Adrenal gland (tissue), 12 donors: ENCODE results near the gene ANKLE2. TPM values are rescaled to one million over a fixed set of nuclear protein-coding genes. Genes with fewer than 3 reads are reported as not detected.

Source experiments
- DNase-seq, 7 donors: peaks; one replicate each; pipeline ENCODE4 v3.0.0-alpha.2; 2019 to 2020
- H3K27ac ChIP-seq, 5 donors: fragments of 200-600 bp; sonication (generic) in 4 of 5; 1 replicate in 3 of 5; 2 replicates in 2 of 5; pipeline versions ENCODE4 v1.5.1 to v1.8.0; 2016 to 2020; ENCODE audit warnings: mild to moderate bottlenecking in 1 of 5
- H3K27me3 ChIP-seq: fragments of 200-600 bp; 2 replicates; pipeline ENCODE4 v1.8.0; 2021
- H3K36me3 ChIP-seq, 2 donors: fragments of 200-600 bp; replicated peaks in 1 of 2; 1 replicate in 1 of 2; 2 replicates in 1 of 2; pipeline versions ENCODE4 v1.5.1 to v1.8.0; 2018 to 2022
- H3K4me1 ChIP-seq, 2 donors: fragments of 200-600 bp; replicated peaks in 1 of 2; 1 replicate in 1 of 2; 2 replicates in 1 of 2; pipeline versions ENCODE4 v1.5.1 to v1.8.0; 2018 to 2021
- H3K4me3 ChIP-seq, 4 donors: fragments of 200-600 bp; sonication (generic) in 3 of 4; one replicate each; pipeline ENCODE4 v1.5.1; 2016 to 2018
- H3K9me3 ChIP-seq, 3 donors: fragments of 200-600 bp; sonication (generic) in 1 of 3; replicated peaks in 1 of 3; 1 replicate in 2 of 3; 2 replicates in 1 of 3; pipeline versions ENCODE4 v1.5.1 to v1.8.0; 2016 to 2021
- POLR2A ChIP-seq, 2 donors: fragments of 450-650 bp; IDR thresholded peaks; one replicate each; pipeline ENCODE4 v1.6.1; 2017; ENCODE audit warnings: antibody characterized with exemption in 2 of 2, mild to moderate bottlenecking in 2 of 2, moderate library complexity in 1 of 2
- WGBS, 4 donors: extraction: QIAGEN DNeasy Blood & Tissue Kit in 2 of 4; methylation state at CpG; one replicate each; pipeline versions ENCODE4 v1.1.5 to v1.1.7; 2013 to 2017; 5-methylcytosine and 5-hydroxymethylcytosine counted together
- intact Hi-C, 2 donors: fragments of 100-400 bp; cut with DNase I; formaldehyde crosslinking; loops; one replicate each; pipeline versions ENCODE4 v1.14.1 to v1.15.0; 2022 to 2023
- polyA plus RNA-seq, 3 donors: library from polyadenylated mRNA; stranded (reverse); fragments of 200-250 nt in 2 of 3; fragments of 350-450 nt in 1 of 3; fragmentation: Illumina TruSeq in 1 of 3; extraction: RNeasy Lipid Tissue Mini Kit (QIAGEN cat#74804) in 1 of 3; gene quantifications; one replicate each; pipeline ENCODE4 v1.2.3, GENCODE V29; 2013 to 2014
- total RNA-seq, 9 donors: library from RNA; depleted of rRNA in 4 of 9; stranded (reverse); fragments of >200 nt in 4 of 9; fragments of 120-200 nt in 1 of 9; fragmentation: NEBNext Ultra II Directional in 1 of 9; extraction: Animal tissue kit (Norgen Biotek cat#: 25700) in 1 of 9; gene quantifications; one replicate each; pipeline versions ENCODE4 v1.1.0 to v1.2.4, GENCODE V29; 2013 to 2023
- TF ChIP-seq, protein P1 (sequence below), 6 experiments: fragments of 450-650 bp in 4 of 6; fragments of 200-600 bp in 2 of 6; sonication (generic) in 1 of 6; IDR thresholded peaks; 1 replicate in 5 of 6; 2 replicates in 1 of 6; pipeline versions ENCODE4 v1.5.1 to v1.8.0; 2016 to 2021; ENCODE audit warnings: antibody characterized with exemption in 6 of 6, mild to moderate bottlenecking in 2 of 6, moderate library complexity in 1 of 6
- donor health status: healthy with polysubstance abuse.
- donor health status: Bipolar disorder and iron deficiency.
- donor health status: DM: yes; HTN: yes; CAD: no.
- donor health status: DM: no; HTN: no; CAD: no.
- donor health status: DM: no; HTN: no; CAD: no.
- donor health status: DM: yes; HTN: yes; CAD: no.

ANKLE2 gene
- total and polyA plus RNA-seq, 12 donors: 43.6 to 76.1 (median 59.9) TPM

DNA sequence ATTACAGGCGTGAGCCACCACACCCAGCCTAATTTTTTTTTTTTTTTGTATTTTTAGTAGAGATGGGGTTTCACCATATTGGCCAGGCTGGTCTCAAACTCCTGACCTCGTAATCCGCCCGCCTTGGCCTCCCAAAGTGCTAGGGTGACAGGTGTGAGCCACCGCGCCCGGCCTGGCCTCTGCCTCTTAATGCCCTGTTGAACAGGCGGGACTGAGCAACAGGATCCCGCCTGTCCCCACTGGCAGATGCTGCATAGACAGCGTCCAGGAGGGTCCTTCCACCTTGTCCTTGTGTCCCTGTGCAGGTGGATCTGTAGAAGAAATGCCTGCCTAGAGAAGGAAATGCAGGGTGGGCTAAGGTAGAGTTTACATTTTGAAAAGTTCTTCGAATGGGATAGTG is 45.3 kb downstream of the ANKLE2 start:
- H3K9me3 ChIP-seq: no peaks in the 10 kb centered on the region
- H3K4me3 ChIP-seq: no peak overlapping the region
- peaks cover 7 to 8% of the 10 kb centered on the region in 2 donors for H3K4me1 ChIP-seq
- no peak for DNase-seq
- intact Hi-C loops: no loop called here
- H3K36me3 ChIP-seq: peaks cover 0 to 44% of the 10 kb centered on the region in 2 donors
- H3K27ac ChIP-seq: no peak overlapping the region
- no peaks in the 10 kb centered on the region for H3K27me3 ChIP-seq
- TF ChIP-seq, protein P1, sequence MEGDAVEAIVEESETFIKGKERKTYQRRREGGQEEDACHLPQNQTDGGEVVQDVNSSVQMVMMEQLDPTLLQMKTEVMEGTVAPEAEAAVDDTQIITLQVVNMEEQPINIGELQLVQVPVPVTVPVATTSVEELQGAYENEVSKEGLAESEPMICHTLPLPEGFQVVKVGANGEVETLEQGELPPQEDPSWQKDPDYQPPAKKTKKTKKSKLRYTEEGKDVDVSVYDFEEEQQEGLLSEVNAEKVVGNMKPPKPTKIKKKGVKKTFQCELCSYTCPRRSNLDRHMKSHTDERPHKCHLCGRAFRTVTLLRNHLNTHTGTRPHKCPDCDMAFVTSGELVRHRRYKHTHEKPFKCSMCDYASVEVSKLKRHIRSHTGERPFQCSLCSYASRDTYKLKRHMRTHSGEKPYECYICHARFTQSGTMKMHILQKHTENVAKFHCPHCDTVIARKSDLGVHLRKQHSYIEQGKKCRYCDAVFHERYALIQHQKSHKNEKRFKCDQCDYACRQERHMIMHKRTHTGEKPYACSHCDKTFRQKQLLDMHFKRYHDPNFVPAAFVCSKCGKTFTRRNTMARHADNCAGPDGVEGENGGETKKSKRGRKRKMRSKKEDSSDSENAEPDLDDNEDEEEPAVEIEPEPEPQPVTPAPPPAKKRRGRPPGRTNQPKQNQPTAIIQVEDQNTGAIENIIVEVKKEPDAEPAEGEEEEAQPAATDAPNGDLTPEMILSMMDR (IDR thresholded peaks at IDR 0.05): no peak
- no peak for TF ChIP-seq POLR2A (IDR thresholded peaks at IDR 0.05)
- WGBS, 4 donors: 81 to 97% (median 90%) methylated on average over 11 of the region's 11 CpGs

DNA sequence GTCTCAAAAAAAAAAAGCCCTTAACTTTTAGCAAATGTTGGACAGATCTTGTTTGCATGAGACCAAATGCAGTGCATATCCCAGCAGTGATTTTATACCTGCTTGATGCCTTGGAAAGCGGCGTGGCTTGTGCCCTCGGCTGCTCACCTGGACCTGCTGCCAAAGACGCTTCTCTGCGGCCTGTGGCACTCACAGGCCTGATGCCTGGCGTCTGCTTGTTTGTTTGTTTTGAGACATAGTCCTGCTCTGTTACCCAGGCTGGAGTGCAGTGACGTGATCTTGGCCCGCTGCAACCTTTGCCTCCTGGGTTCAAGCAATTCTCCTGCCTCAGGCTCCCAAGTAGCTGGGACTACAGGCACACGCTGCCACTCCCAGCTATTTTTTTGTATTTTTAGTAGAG is 45.8 kb downstream of the ANKLE2 start:
- Histone ChIP-seq H3K27me3 (no peaks in the 10 kb centered on the region), H3K4me3 (no peak overlapping the region), H3K9me3 (no peaks in the 10 kb centered on the region), H3K4me1 (peaks cover 8 to 9% of the 10 kb centered on the region in 2 donors), H3K36me3 (peaks cover 0 to 39% of the 10 kb centered on the region in 2 donors), H3K27ac (no peak overlapping the region)
- DNase-seq: no peak
- TF ChIP-seq, protein P1 (IDR thresholded peaks at IDR 0.05): no peak
- TF ChIP-seq POLR2A (IDR thresholded peaks at IDR 0.05): no peak
- WGBS, 4 donors: 84 to 96% (median 86%) methylated on average over 9 of the region's 9 CpGs
- intact Hi-C loops: no loop called here

DNA sequence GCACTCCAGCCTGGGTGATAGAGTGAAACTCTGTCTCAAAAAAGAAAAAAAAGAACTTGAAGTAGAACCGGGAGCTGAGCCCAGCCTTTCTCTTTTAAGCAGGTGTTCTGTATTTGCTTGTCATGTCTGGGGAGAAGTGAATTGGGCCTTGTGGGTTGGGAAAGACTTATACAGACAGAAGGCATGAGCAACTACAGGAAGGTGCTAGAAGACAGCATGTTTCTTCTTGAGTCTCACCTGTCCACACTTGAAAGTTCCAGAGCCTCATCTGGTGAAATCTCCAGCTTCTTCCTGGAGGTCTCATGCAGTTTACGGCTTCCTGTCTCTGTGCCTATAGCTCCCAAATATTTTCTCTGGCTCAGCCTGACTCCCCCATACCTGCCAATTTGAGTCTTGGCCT is 48.5 kb downstream of the ANKLE2 start:
- TF ChIP-seq POLR2A (IDR thresholded peaks at IDR 0.05): no peak
- TF ChIP-seq, protein P1 (IDR thresholded peaks at IDR 0.05): no peak
- Histone ChIP-seq H3K9me3 (no peaks in the 10 kb centered on the region), H3K4me3 (no peak overlapping the region), H3K36me3 (peaks cover 0 to 15% of the 10 kb centered on the region in 2 donors), H3K27ac (no peak overlapping the region), H3K4me1 (peaks cover 8 to 15% of the 10 kb centered on the region in 2 donors), H3K27me3 (no peaks in the 10 kb centered on the region)
- WGBS, 4 donors: 87 to 92% (median 89%) methylated on average over 2 of the region's 2 CpGs
- no peak for DNase-seq
- intact Hi-C loops: no loop called here

DNA sequence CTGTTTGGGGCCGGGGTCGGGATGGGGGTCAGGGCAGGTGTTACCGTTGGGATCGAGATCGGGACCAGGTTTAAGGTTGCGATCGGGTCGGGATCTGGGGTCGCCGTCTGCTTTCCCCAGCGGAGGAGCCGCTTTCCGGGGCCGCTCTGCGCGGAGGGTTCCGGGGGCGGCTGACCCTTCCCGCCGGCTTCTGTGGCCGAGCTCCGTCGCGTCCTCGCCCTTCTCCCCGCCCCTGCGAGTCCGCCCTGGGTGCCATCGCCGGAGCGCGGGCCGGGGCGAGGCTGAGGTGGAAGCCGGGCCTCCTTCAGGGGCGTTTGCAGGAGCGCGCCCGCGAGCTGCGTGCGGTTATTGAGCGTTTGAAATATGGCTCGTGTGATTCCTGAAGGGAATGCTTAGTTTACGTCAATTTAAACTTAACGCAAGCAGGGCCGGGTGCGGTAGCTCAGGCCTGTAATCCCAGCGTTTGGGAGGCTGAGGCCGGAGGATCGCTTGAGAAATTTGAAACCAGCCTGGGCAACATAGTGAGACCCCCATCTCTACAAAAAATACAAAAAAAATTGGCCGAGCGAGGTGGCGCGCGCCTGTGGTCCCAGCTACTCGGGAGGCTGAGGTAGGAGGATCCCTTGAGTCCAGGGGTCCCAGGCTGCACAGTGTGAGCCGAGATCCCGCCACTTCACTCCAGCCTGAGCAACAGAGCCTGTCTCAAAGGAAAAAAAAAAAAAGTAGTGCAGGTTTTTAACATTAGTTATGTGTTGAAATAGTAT is 50.4 kb downstream of the ANKLE2 start:
- peaks cover 8 to 15% of the 10 kb centered on the region in 2 donors for H3K4me1 ChIP-seq
- DNase-seq: peak in 1 of 7 donors; percentile 25
- 8 to 38% (median 22%) methylated on average over 12 to 59 of the region's 59 CpGs for WGBS, 4 donors
- H3K9me3 ChIP-seq: no peaks in the 10 kb centered on the region
- TF ChIP-seq POLR2A (IDR thresholded peaks at IDR 0.05): no peak
- TF ChIP-seq, protein P1 (IDR thresholded peaks at IDR 0.05): no peak
- intact Hi-C loops: no loop called here
- no peaks in the 10 kb centered on the region for H3K27me3 ChIP-seq
- H3K4me3 ChIP-seq: peak overlapping the region; percentile 48 to 73 (median 65)
- H3K27ac ChIP-seq: peak overlapping the region in 1 of 5 donors; percentile 83
- H3K36me3 ChIP-seq: peaks cover 0 to 4% of the 10 kb centered on the region in 2 donors
